ENCODE measurements around the gene IL2RA.

Gene IL2RA

GRCh38 chr10:6061056-6061455, 1.1 kb downstream of the IL2RA start:
- in situ Hi-C loops (cut with MboI; ENCODE audit: low sequenced_read_pairs, unreplicated experiment), result no loop called here
- DNase-seq (ENCODE audit: low spot score), result no peak
- no peak for TF ChIP-seq CTCF (IDR thresholded peaks at IDR 0.05; ENCODE audit: borderline replicate concordance, control extremely low read depth, extremely low read depth, insufficient read depth, missing control alignments)

- in situ Hi-C loops (cut with MboI; ENCODE audit: low sequenced_read_pairs, unreplicated experiment), result no loop called here
- DNase-seq (ENCODE audit: low spot score), result no peak
- no peak for TF ChIP-seq CTCF (IDR thresholded peaks at IDR 0.05; ENCODE audit: borderline replicate concordance, control extremely low read depth, extremely low read depth, insufficient read depth, missing control alignments)
These were observed 2.7 kb downstream of the IL2RA start for GRCh38 chr10:6059506-6059905.

GRCh38 chr10:6058682-6059475, 3.3 kb downstream of the IL2RA start:
- DNase-seq (ENCODE audit: low spot score), result no peak
- in situ Hi-C loops (cut with MboI; ENCODE audit: low sequenced_read_pairs, unreplicated experiment), result no loop called here
- no peak for TF ChIP-seq CTCF (IDR thresholded peaks at IDR 0.05; ENCODE audit: borderline replicate concordance, control extremely low read depth, extremely low read depth, insufficient read depth, missing control alignments)

- in situ Hi-C loops (cut with MboI; ENCODE audit: low sequenced_read_pairs, unreplicated experiment), result no loop called here
- no peak for TF ChIP-seq CTCF (IDR thresholded peaks at IDR 0.05; ENCODE audit: borderline replicate concordance, control extremely low read depth, extremely low read depth, insufficient read depth, missing control alignments)
These were observed 5.6 kb downstream of the IL2RA start for GRCh38 chr10:6056411-6057135.

GRCh38 chr10:6055929-6056328, 6.2 kb downstream of the IL2RA start:
- TF ChIP-seq CTCF (IDR thresholded peaks at IDR 0.05; ENCODE audit: borderline replicate concordance, control extremely low read depth, extremely low read depth, insufficient read depth, missing control alignments), result no peak
- in situ Hi-C loops (cut with MboI; ENCODE audit: low sequenced_read_pairs, unreplicated experiment), result no loop called here
- DNase-seq (ENCODE audit: low spot score), result no peak

More at GRCh38 chr10:6056411-6057135, 5.6 kb downstream of the IL2RA start:
- DNase-seq (ENCODE audit: low spot score), result no peak

- TF ChIP-seq CTCF (IDR thresholded peaks at IDR 0.05; ENCODE audit: borderline replicate concordance, control extremely low read depth, extremely low read depth, insufficient read depth, missing control alignments), result no peak
- in situ Hi-C loops (cut with MboI; ENCODE audit: low sequenced_read_pairs, unreplicated experiment), result no loop called here
These were observed 7.3 kb downstream of the IL2RA start for GRCh38 chr10:6054884-6055283.

More at GRCh38 chr10:6054884-6055283, 7.3 kb downstream of the IL2RA start:
- no peak for DNase-seq (ENCODE audit: low spot score)

Data from GM13976 (cell line).